DOHH2 (cell line): ENCODE data around the gene FAM124B.

Source experiments
- H3F3A ChIP-seq: fragments of 200-600 bp; sonication (generic), shearing (Covaris generic); 2 replicates; pipeline ENCODE4 v1.6.0; 2016; ENCODE audit warnings: antibody characterized with exemption, mild to moderate bottlenecking; ENCODE audit not compliant: control insufficient read depth, insufficient read depth
- H3K27ac ChIP-seq: fragments of 200-600 bp; sonication (generic); 2 replicates; pipeline ENCODE4 v1.5.1; 2014; ENCODE audit warnings: low read depth, mild to moderate bottlenecking, low read length, moderate library complexity
- H3K27me3 ChIP-seq: fragments of 200-600 bp; sonication (generic); 2 replicates; pipeline ENCODE4 v1.6.1; 2014; ENCODE audit warnings: mild to moderate bottlenecking, low read length, mixed read lengths; ENCODE audit not compliant: control insufficient read depth
- H3K36me3 ChIP-seq: fragments of 200-600 bp; sonication (generic); 2 replicates; pipeline ENCODE4 v1.6.1; 2014; ENCODE audit warnings: mild to moderate bottlenecking, low read length, moderate library complexity, mixed read lengths; ENCODE audit not compliant: control insufficient read depth
- H3K4me1 ChIP-seq: fragments of 200-600 bp; sonication (generic); 2 replicates; pipeline ENCODE4 v1.6.1; 2014; ENCODE audit warnings: mild to moderate bottlenecking, low read length, mixed read lengths; ENCODE audit not compliant: control insufficient read depth
- H3K4me2 ChIP-seq: fragments of 200-600 bp; sonication (generic); 2 replicates; pipeline ENCODE4 v1.6.0; 2014; ENCODE audit warnings: mild to moderate bottlenecking, low read length, moderate library complexity
- H3K4me3 ChIP-seq: fragments of 200-600 bp; sonication (generic); 2 replicates; pipeline ENCODE4 v1.5.1; 2014; ENCODE audit warnings: mild to moderate bottlenecking, low read length, mixed read lengths
- H3K79me2 ChIP-seq: fragments of 200-600 bp; sonication (generic); 2 replicates; pipeline ENCODE4 v1.6.1; 2014; ENCODE audit warnings: mild to moderate bottlenecking, low read length, mixed read lengths; ENCODE audit not compliant: control insufficient read depth
- H3K9me2 ChIP-seq: fragments of 200-600 bp; sonication (generic); replicated peaks from 2 replicates; pipeline ENCODE4 v1.6.1; 2014; ENCODE audit warnings: mild to moderate bottlenecking, low read length, mixed read lengths; ENCODE audit not compliant: control insufficient read depth
- H3K9me3 ChIP-seq: fragments of 200-600 bp; sonication (generic); 2 replicates; pipeline ENCODE4 v1.6.1; 2014; ENCODE audit warnings: antibody characterized with exemption, low read length, mixed read lengths; ENCODE audit not compliant: control insufficient read depth, insufficient read depth
- H4K20me1 ChIP-seq: fragments of 200-600 bp; sonication (generic); 2 replicates; pipeline ENCODE4 v1.6.0; 2014; ENCODE audit warnings: low read depth, mild to moderate bottlenecking, antibody characterized with exemption, low read length, moderate library complexity; ENCODE audit not compliant: control insufficient read depth, insufficient read depth
- CTCF ChIP-seq: fragments of 200-600 bp; sonication (generic); IDR thresholded peaks from one replicate; pipeline ENCODE4 v1.5.1; 2014; ENCODE audit warnings: antibody characterized with exemption, mild to moderate bottlenecking, low read depth, low read length; ENCODE audit not compliant: poor library complexity, severe bottlenecking
- EZH2phosphoT487 ChIP-seq: fragments of 200-600 bp; sonication (generic); IDR thresholded peaks from 2 replicates; pipeline ENCODE4 v1.6.1; 2017; ENCODE audit warnings: borderline replicate concordance, mild to moderate bottlenecking, antibody characterized with exemption, low read length, moderate library complexity, mixed read lengths

Gene FAM124B

GRCh38 chr2:224354632-224355211 lies 47.2 kb downstream of the FAM124B start:
- no peaks in the 10 kb centered on the region for H4K20me1 ChIP-seq

GRCh38 chr2:224350703-224351102 lies 51.2 kb downstream of the FAM124B start:
- H3F3A ChIP-seq, result no peaks in the 10 kb centered on the region
- no peak overlapping the region for H3K4me3 ChIP-seq
- no peaks in the 10 kb centered on the region for H3K36me3 ChIP-seq
- no peak overlapping the region for H3K27ac ChIP-seq
- peaks cover 8% of the 10 kb centered on the region; the same call in 1 of the 2 replicates for H3K27me3 ChIP-seq
- no peaks in the 10 kb centered on the region for H3K9me2 ChIP-seq
- no peaks in the 10 kb centered on the region for H3K4me1 ChIP-seq
- TF ChIP-seq EZH2phosphoT487 (no peak), CTCF (no peak)
- H3K4me2 ChIP-seq, result no peak overlapping the region
- H3K79me2 ChIP-seq, result no peaks in the 10 kb centered on the region
- no peaks in the 10 kb centered on the region for H4K20me1 ChIP-seq
- H3K9me3 ChIP-seq, result no peaks in the 10 kb centered on the region

More at GRCh38 chr2:224354632-224355211, 47.2 kb downstream of the FAM124B start:
- H3K4me1 ChIP-seq, result no peaks in the 10 kb centered on the region
- no peak overlapping the region for H3K4me3 ChIP-seq
- peaks cover 8% of the 10 kb centered on the region; the same call in 1 of the 2 replicates for H3K27me3 ChIP-seq
- no peaks in the 10 kb centered on the region for H3K9me3 ChIP-seq
- H3K79me2 ChIP-seq, result no peaks in the 10 kb centered on the region
- no peak overlapping the region for H3K27ac ChIP-seq
- no peak for TF ChIP-seq EZH2phosphoT487
- no peak overlapping the region for H3K4me2 ChIP-seq
- no peaks in the 10 kb centered on the region for H3K9me2 ChIP-seq
- H3F3A ChIP-seq, result no peaks in the 10 kb centered on the region
- no peaks in the 10 kb centered on the region for H3K36me3 ChIP-seq

GRCh38 chr2:224349396-224349795 lies 52.5 kb downstream of the FAM124B start:
- H3K4me2 ChIP-seq, result no peak overlapping the region

More at GRCh38 chr2:224349396-224349795, 52.5 kb downstream of the FAM124B start:
- H3F3A ChIP-seq, result no peaks in the 10 kb centered on the region
- peaks cover 6% of the 10 kb centered on the region; the same call in 1 of the 2 replicates for H3K27me3 ChIP-seq
- no peaks in the 10 kb centered on the region for H4K20me1 ChIP-seq
- H3K4me3 ChIP-seq, result no peak overlapping the region
- no peaks in the 10 kb centered on the region for H3K4me1 ChIP-seq
- TF ChIP-seq CTCF, result no peak
- TF ChIP-seq EZH2phosphoT487, result no peak
- H3K9me3 ChIP-seq, result no peaks in the 10 kb centered on the region
- no peak overlapping the region for H3K27ac ChIP-seq
- H3K79me2 ChIP-seq, result no peaks in the 10 kb centered on the region
- no peaks in the 10 kb centered on the region for H3K36me3 ChIP-seq
- H3K9me2 ChIP-seq, result no peaks in the 10 kb centered on the region
